Neural crest cell (in vitro differentiated cells): ENCODE results near the gene PDZRN4. TPM values are rescaled to one million over a fixed set of nuclear protein-coding genes. Genes with fewer than 3 reads are reported as not detected.

Source experiments
- DNase-seq: peaks from one replicate; pipeline ENCODE4 v3.0.0; 2021; ENCODE audit warnings: low read depth, mixed read lengths, low spot score
- H3K27ac Mint-ChIP-seq: one replicate; pipeline ENCODE4 v1.8.0; 2021; ENCODE audit warnings: mild to moderate bottlenecking, mixed read lengths; ENCODE audit not compliant: unreplicated experiment
- H3K27me3 Mint-ChIP-seq: 2 replicates; pipeline ENCODE4 v1.8.0; 2021; ENCODE audit warnings: low read depth, mild to moderate bottlenecking, mixed read lengths
- H3K36me3 Mint-ChIP-seq: 2 replicates; pipeline ENCODE4 v1.8.0; 2021; ENCODE audit warnings: low read depth, mild to moderate bottlenecking, mixed read lengths
- H3K4me1 Mint-ChIP-seq: 2 replicates; pipeline ENCODE4 v1.8.0; 2021; ENCODE audit warnings: mixed read lengths
- H3K4me3 Mint-ChIP-seq: one replicate; pipeline ENCODE4 v1.8.0; 2021; ENCODE audit warnings: mild to moderate bottlenecking, mixed read lengths
- H3K9me3 Mint-ChIP-seq: 2 replicates; pipeline ENCODE4 v1.8.0; 2021; ENCODE audit warnings: mixed read lengths
- CTCF ChIP-seq: fragments of 200-600 bp; sonication (generic); conservative IDR thresholded peaks from 2 replicates; pipeline ENCODE4 v1.5.0; 2021; ENCODE audit warnings: antibody characterized with exemption, mild to moderate bottlenecking
- total RNA-seq: library from RNA; stranded (reverse); gene quantifications from 2 replicates; pipeline ENCODE4 v1.2.1, GENCODE V29; 2021

PDZRN4 gene
- total RNA-seq, 1 donor from 2014 or later, result 2.5 TPM

DNA sequence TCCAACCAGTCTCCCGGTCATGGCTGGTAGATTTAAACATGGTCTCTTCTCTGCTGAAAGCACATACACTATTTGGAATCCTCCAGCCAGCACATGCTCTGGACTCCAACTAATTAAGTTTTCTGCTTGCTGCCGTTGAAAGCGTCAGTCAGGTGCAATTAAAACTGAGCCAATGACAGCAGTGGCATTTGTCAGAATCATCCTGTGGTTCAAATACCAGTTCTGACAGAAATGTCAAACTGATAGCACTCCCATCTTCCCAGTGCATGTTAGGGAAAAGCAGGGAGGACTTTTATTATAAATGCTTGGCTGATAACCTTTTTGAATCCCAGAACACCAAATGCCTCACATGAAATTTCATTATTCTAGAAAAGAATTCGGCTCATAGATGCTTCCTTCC, 401.8 kb downstream of the PDZRN4 start:
- no peak for TF ChIP-seq CTCF
- H3K36me3 Mint-ChIP-seq, result peaks cover 2% of the 10 kb centered on the region

DNA sequence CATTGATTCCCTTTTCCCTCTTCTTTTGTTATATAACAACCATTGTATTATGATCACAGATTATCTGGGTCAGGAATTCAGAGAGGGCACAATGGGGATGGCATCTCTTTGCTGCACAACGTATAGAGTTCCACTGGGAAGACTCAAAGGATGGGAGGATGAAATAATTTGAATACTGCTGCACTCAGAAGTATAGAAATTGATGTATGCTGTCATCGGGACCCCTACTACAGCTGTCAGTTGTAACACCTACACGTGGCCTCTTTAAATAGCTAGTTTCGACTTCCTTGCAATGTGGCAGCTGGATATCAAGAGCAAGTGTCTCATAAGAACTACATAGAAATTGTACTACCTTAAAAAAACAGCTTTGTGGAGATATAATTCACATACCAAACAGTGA, 408.1 kb downstream of the PDZRN4 start:
- DNase-seq, result no peak
- no peak overlapping the region for H3K27ac Mint-ChIP-seq
- H3K36me3 Mint-ChIP-seq, result peaks cover 2% of the 10 kb centered on the region
- no peak for TF ChIP-seq CTCF
- peaks cover 4% of the 10 kb centered on the region for H3K9me3 Mint-ChIP-seq
- peaks cover 5% of the 10 kb centered on the region for H3K4me1 Mint-ChIP-seq
- no peaks in the 10 kb centered on the region for H3K27me3 Mint-ChIP-seq
- H3K4me3 Mint-ChIP-seq, result no peak overlapping the region

More for the DNA sequence above, 401.8 kb downstream of the PDZRN4 start:
- no peak overlapping the region for H3K27ac Mint-ChIP-seq
- H3K27me3 Mint-ChIP-seq, result no peaks in the 10 kb centered on the region
- H3K4me1 Mint-ChIP-seq, result peaks cover 8% of the 10 kb centered on the region
- no peak overlapping the region for H3K4me3 Mint-ChIP-seq
- DNase-seq, result no peak
- H3K9me3 Mint-ChIP-seq, result peaks cover 4% of the 10 kb centered on the region

GRCh38 chr12:41604830-41605229, 416.7 kb downstream of the PDZRN4 start:
- Mint-ChIP-seq H3K27me3 (no peaks in the 10 kb centered on the region), H3K9me3 (peaks cover 3% of the 10 kb centered on the region), H3K36me3 (no peaks in the 10 kb centered on the region), H3K4me1 (no peaks in the 10 kb centered on the region), H3K4me3 (no peak overlapping the region), H3K27ac (no peak overlapping the region)
- no peak for TF ChIP-seq CTCF
- no peak for DNase-seq

DNA sequence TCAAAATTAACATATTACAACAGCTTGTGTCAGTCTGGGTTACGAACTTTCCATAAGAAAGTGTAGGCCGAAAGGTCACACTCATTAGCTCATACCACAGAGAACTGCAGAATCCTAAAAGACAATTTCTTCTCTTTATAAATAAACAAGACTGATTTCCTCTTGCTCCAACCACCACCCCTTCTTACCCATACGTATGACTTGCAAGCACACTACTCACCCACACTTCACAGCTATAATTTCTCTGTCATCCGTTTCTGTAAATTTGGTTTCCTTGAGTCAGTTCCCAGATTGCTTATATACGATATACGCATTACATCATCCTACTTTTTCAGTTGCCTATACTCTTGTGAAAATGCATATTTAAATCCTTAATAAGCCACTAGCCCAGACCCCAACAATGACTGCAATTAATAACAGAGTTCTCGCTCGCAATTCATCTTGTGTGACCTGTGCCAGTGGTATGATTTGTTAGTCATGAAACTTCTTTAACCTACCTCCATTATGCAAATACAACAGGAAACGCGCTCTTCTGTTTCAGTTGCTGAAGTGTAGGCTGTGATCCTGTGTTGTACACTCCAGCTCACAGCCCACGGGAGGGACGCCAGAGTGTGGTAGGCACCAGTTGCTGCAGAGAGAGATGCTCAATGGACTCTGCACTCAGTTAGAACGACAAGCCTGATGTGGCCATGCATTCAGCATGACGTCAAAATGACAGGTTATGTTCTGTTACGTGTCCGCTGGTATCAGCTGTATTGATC, 417.6 kb downstream of the PDZRN4 start:
- no peak for DNase-seq
- H3K4me1 Mint-ChIP-seq, result no peaks in the 10 kb centered on the region
- TF ChIP-seq CTCF, result no peak
- H3K27ac Mint-ChIP-seq, result no peak overlapping the region
- H3K9me3 Mint-ChIP-seq, result peaks cover 4% of the 10 kb centered on the region
- no peaks in the 10 kb centered on the region for H3K27me3 Mint-ChIP-seq
- no peaks in the 10 kb centered on the region for H3K36me3 Mint-ChIP-seq
- H3K4me3 Mint-ChIP-seq, result no peak overlapping the region

DNA sequence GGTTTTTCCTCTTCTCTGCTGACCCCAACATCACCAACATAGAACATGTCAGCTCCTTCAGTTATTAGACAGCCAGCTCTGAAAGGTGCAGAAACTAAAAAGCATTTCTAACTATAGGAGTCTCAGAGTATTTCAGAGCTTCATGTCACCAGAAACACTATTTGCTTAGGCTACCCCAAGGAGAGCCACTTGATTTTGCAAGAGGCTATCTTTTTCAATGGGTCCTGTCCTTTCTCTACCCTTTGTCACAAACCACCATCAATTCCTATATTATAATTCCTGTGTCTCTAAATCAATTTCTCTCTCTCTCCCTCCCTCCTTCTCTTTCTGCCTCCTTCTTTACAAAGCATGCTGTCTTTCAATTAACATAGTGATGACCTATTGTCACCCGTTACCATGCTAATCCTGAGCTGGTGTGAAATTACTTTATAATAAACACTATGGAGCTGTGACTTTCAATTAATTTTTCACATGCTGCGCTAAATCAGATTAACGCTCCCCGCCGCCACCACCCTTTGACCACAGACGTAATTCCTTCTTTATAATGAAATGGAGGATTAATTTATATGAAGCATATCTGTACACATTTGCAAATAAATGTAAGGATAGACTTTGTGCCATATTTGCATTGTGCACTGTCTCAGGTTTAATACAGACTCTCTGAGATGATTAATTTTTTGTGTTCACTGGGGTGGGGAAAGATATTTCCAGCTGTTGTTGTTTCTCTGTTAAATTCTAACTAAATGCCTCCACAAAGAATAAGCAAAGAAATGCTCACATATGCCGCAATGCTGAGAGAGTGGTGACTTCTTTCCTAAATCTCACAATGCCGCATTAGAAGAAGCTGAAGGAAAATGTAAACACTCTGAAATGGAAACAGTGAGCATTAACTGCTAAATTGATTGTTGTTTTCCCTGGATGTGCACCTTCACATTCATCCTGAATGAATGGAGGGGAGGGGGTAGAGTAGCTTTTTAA, 418.6 kb downstream of the PDZRN4 start:
- Mint-ChIP-seq H3K27ac (no peak overlapping the region), H3K27me3 (no peaks in the 10 kb centered on the region), H3K4me1 (no peaks in the 10 kb centered on the region), H3K36me3 (no peaks in the 10 kb centered on the region), H3K4me3 (no peak overlapping the region), H3K9me3 (peaks cover 3% of the 10 kb centered on the region)
- no peak for TF ChIP-seq CTCF
- no peak for DNase-seq
